ENCODE results near the gene MPP7. TPM values are rescaled to one million over a fixed set of nuclear protein-coding genes. Genes with fewer than 3 reads are reported as not detected.
"Not testable (repeated sequence)": the region's sequence is repeated elsewhere in the genome, so short reads cannot be mapped to it uniquely, and the experiment has no call there.

The MPP7 gene
- total RNA-seq, 1 experiment from 2014 or later, result 9.1 TPM

GRCh38 chr10:28343987-28344895 is 41.4 kb upstream of the MPP7 start:
- TF ChIP-seq EZH2phosphoT487 (IDR thresholded peaks at IDR 0.05; ENCODE audit: borderline replicate concordance, low read length) (no peak), CTCF (conservative IDR thresholded peaks at IDR 0.05; ENCODE audit: low read depth, low read length) (no peak), EZH2 (IDR thresholded peaks at IDR 0.05; ENCODE audit: low read length, unreplicated experiment) (no peak)
- no peak overlapping the region for H3K27ac ChIP-seq (ENCODE audit: low read length)
- H3K9me2 ChIP-seq (replicated peaks; ENCODE audit: low read length), result no peaks in the 10 kb centered on the region
- no TSS peak for BruUV-seq (replicated peaks)
- H3K36me3 ChIP-seq (ENCODE audit: low read depth, low read length), result no peaks in the 10 kb centered on the region
- ATAC-seq, result no peak
- no peaks in the 10 kb centered on the region for H3K4me1 ChIP-seq (ENCODE audit: insufficient read depth, low read length)
- no peak for DNase-seq
- no peaks in the 10 kb centered on the region for H4K20me1 ChIP-seq (ENCODE audit: low read length)
- no peak overlapping the region for H3K4me2 ChIP-seq (ENCODE audit: low read length)
- ChIA-PET CTCF (no interaction called here), POLR2A (ENCODE audit: unreplicated experiment) (no interaction called here)
- no peak overlapping the region for H2AFZ ChIP-seq (ENCODE audit: low read length)
- H3F3A ChIP-seq (ENCODE audit: low read length, unreplicated experiment), result no peaks in the 10 kb centered on the region
- H3K27me3 ChIP-seq (ENCODE audit: low read length), result no peaks in the 10 kb centered on the region
- H3K9me3 ChIP-seq (ENCODE audit: low read length), result no peaks in the 10 kb centered on the region
- H3K79me2 ChIP-seq (ENCODE audit: low read length), result no peaks in the 10 kb centered on the region
- intact Hi-C loops (cut with micrococcal nuclease), result no loop called here
- H3K4me3 ChIP-seq (ENCODE audit: low read length), result no peak overlapping the region
- no peak overlapping the region for H3K9ac ChIP-seq (ENCODE audit: low read length)

DNA sequence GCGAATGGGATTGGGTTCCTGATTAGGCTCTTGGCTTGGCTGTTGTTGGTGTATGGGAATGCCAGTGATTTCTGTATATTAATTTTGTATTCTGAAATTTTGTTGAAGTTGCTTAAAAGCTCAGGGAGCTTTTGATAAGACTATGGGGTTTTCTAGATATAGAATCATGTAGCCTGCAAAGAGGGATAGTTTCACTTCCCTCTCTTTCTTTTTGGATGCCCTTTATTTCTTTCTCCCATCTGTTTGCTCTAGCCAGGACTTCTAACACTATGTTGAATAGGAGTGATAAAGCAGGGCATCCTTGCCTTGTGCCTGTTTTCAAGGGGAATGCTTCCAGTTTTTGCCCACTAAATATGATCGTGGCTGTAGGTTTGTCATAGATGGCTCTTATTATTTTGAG is 40.4 kb upstream of the MPP7 start:
- Histone ChIP-seq H3K4me2 (ENCODE audit: low read length) (no peak overlapping the region), H4K20me1 (ENCODE audit: low read length) (no peaks in the 10 kb centered on the region), H3K27ac (ENCODE audit: low read length) (no peak overlapping the region), H3K36me3 (ENCODE audit: low read depth, low read length) (no peaks in the 10 kb centered on the region), H2AFZ (ENCODE audit: low read length) (no peak overlapping the region), H3K9me3 (ENCODE audit: low read length) (no peaks in the 10 kb centered on the region), H3K4me1 (ENCODE audit: insufficient read depth, low read length) (no peaks in the 10 kb centered on the region), H3K9me2 (replicated peaks; ENCODE audit: low read length) (no peaks in the 10 kb centered on the region), H3K79me2 (ENCODE audit: low read length) (no peaks in the 10 kb centered on the region), H3K9ac (ENCODE audit: low read length) (no peak overlapping the region), H3F3A (ENCODE audit: low read length, unreplicated experiment) (no peaks in the 10 kb centered on the region), H3K27me3 (ENCODE audit: low read length) (no peaks in the 10 kb centered on the region), H3K4me3 (ENCODE audit: low read length) (no peak overlapping the region)
- ATAC-seq (no peak), DNase-seq (no peak)
- POLR2A ChIA-PET (ENCODE audit: unreplicated experiment), result no interaction called here
- CTCF ChIA-PET, result no interaction called here
- intact Hi-C loops (cut with micrococcal nuclease), result no loop called here
- BruUV-seq (replicated peaks), result no TSS peak
- TF ChIP-seq CTCF (conservative IDR thresholded peaks at IDR 0.05; ENCODE audit: low read depth, low read length), result no peak
- TF ChIP-seq EZH2 (IDR thresholded peaks at IDR 0.05; ENCODE audit: low read length, unreplicated experiment), result no peak
- TF ChIP-seq EZH2phosphoT487 (IDR thresholded peaks at IDR 0.05; ENCODE audit: borderline replicate concordance, low read length), result no peak

DNA sequence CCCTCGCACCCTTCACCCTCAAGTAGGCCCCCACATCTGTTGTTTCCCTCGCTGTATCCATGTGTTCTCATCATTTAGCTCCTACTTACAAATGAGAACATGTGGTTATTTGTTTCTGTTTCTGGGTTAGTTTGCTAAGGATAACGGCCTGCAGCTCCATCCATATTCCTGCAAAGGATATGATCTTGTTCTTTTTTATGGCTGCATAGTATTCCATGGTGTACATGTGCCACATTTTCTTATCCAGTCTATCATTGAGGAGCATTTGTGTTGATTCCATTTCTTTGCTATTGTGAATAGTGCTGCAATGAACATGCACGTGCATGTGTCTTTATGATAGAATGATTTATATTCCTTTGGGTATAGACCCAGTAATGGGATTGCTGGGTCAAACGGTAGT is 38.8 kb upstream of the MPP7 start:
- H3K9ac ChIP-seq (ENCODE audit: low read length); H4K20me1 ChIP-seq (ENCODE audit: low read length); DNase-seq; H2AFZ ChIP-seq (ENCODE audit: low read length); H3K27ac ChIP-seq (ENCODE audit: low read length); intact Hi-C loops (cut with micrococcal nuclease); H3K4me1 ChIP-seq (ENCODE audit: insufficient read depth, low read length); BruUV-seq (replicated peaks); ATAC-seq; H3K9me3 ChIP-seq (ENCODE audit: low read length); H3K4me2 ChIP-seq (ENCODE audit: low read length); H3K36me3 ChIP-seq (ENCODE audit: low read depth, low read length); H3K79me2 ChIP-seq (ENCODE audit: low read length); H3K27me3 ChIP-seq (ENCODE audit: low read length); H3F3A ChIP-seq (ENCODE audit: low read length, unreplicated experiment); H3K9me2 ChIP-seq (replicated peaks; ENCODE audit: low read length); H3K4me3 ChIP-seq (ENCODE audit: low read length); CTCF ChIA-PET: not testable (repeated sequence)
- POLR2A ChIA-PET (ENCODE audit: unreplicated experiment), result interaction anchor here (0.7 kb wide), 1 partner anchor 567 kb away, joined by 3 read pairs; no protein-coding TSS in a partner anchor
